Cardiac muscle cell (in vitro differentiated cells and primary cell): ENCODE measurements around the gene ZDHHC4. TPM values are rescaled to one million over a fixed set of nuclear protein-coding genes. Genes with fewer than 3 reads are reported as not detected.

ENCODE experiments used
- DNase-seq, 2 donors: peaks; one replicate each; pipeline versions ENCODE4 v3.0.0 to v3.0.0-alpha.2; 2010 to 2017; ENCODE audit warnings: low read depth in 1 of 2, low spot score in 1 of 2
- H3K27ac ChIP-seq: fragments of 200-600 bp; sonication (generic); 2 replicates; pipeline ENCODE4 v1.5.1; 2016
- H3K27me3 ChIP-seq: fragments of 200-600 bp; sonication (generic); 2 replicates; pipeline ENCODE4 v1.6.0; 2016; ENCODE audit warnings: control low read depth
- H3K36me3 ChIP-seq: fragments of 200-600 bp; sonication (generic); 2 replicates; pipeline ENCODE4 v1.5.1; 2016; ENCODE audit warnings: control low read depth
- H3K4me1 ChIP-seq: fragments of 200-600 bp; sonication (generic); 2 replicates; pipeline ENCODE4 v1.8.1; 2017; ENCODE audit warnings: low read depth, mild to moderate bottlenecking, mixed run types
- H3K4me3 ChIP-seq: fragments of 200-600 bp; sonication (generic); 2 replicates; pipeline ENCODE4 v1.5.1; 2016; ENCODE audit warnings: mild to moderate bottlenecking
- H3K9me3 ChIP-seq: fragments of 200-600 bp; sonication (generic); 2 replicates; pipeline ENCODE4 v1.5.1; 2017; ENCODE audit warnings: low read depth, mild to moderate bottlenecking, control low read depth
- polyA plus RNA-seq: library from polyadenylated mRNA; unstranded; fragments of >200 nt; fragmentation: Nextera tagmentation; extraction: Ambion mirVana; gene quantifications from 2 replicates; pipeline ENCODE4 v1.2.1, GENCODE V29; 2016
- total RNA-seq: library from RNA; depleted of rRNA; stranded (reverse); fragments of >200 nt; gene quantifications from 2 replicates; pipeline ENCODE4 v1.2.3, GENCODE V29; 2016
- TF ChIP-seq, protein P1 (sequence below): IDR thresholded peaks from 2 replicates; pipeline ENCODE4 v1.5.1; 2012; ENCODE audit warnings: low read depth, mild to moderate bottlenecking, low read length

ZDHHC4 gene
- total and polyA plus RNA-seq, 2 experiments from 2014 or later: 51.7 to 110 TPM

- Histone ChIP-seq H3K36me3 (peaks cover 24% of the 10 kb centered on the region), H3K4me1 (no peaks in the 10 kb centered on the region), H3K27me3 (no peaks in the 10 kb centered on the region), H3K9me3 (no peaks in the 10 kb centered on the region), H3K27ac (no peak overlapping the region), H3K4me3 (no peak overlapping the region)
- TF ChIP-seq, protein P1, sequence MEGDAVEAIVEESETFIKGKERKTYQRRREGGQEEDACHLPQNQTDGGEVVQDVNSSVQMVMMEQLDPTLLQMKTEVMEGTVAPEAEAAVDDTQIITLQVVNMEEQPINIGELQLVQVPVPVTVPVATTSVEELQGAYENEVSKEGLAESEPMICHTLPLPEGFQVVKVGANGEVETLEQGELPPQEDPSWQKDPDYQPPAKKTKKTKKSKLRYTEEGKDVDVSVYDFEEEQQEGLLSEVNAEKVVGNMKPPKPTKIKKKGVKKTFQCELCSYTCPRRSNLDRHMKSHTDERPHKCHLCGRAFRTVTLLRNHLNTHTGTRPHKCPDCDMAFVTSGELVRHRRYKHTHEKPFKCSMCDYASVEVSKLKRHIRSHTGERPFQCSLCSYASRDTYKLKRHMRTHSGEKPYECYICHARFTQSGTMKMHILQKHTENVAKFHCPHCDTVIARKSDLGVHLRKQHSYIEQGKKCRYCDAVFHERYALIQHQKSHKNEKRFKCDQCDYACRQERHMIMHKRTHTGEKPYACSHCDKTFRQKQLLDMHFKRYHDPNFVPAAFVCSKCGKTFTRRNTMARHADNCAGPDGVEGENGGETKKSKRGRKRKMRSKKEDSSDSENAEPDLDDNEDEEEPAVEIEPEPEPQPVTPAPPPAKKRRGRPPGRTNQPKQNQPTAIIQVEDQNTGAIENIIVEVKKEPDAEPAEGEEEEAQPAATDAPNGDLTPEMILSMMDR: no peak
- DNase-seq: no peak
These were observed 44.2 kb downstream of the ZDHHC4 start for GRCh38 chr7:6621195-6622133.

DNA sequence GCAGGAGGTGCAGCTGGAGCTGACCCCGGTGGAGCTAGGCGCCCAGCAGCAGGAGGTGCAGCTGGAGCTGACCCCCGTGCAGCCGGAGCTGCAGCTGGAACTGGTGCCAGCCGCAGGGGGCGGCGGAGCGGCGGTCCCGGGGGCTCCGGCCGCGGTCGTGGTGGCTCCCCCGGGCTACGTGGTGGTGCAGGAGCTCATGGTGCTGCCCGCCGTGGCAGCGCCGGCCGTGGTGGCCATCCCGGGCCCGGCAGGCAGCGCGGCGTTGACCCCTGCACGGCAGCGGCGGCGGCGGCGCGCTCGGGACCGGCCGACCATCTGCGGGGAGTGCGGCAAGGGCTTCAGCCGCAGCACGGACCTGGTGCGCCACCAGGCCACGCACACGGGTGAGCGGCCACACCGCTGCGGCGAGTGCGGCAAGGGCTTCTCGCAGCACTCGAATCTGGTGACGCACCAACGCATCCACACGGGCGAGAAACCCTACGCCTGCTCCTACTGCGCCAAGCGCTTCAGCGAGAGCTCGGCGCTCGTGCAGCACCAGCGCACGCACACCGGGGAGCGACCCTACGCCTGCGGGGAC, 45.0 kb downstream of the ZDHHC4 start:
- Histone ChIP-seq H3K9me3 (no peaks in the 10 kb centered on the region), H3K27me3 (no peaks in the 10 kb centered on the region), H3K4me3 (no peak overlapping the region), H3K4me1 (no peaks in the 10 kb centered on the region), H3K36me3 (peaks cover 24% of the 10 kb centered on the region), H3K27ac (no peak overlapping the region)
- no peak for DNase-seq
- TF ChIP-seq, protein P1: no peak

- Histone ChIP-seq H3K4me1 (no peaks in the 10 kb centered on the region), H3K36me3 (peaks cover 18% of the 10 kb centered on the region), H3K27me3 (no peaks in the 10 kb centered on the region), H3K4me3 (no peak overlapping the region), H3K9me3 (no peaks in the 10 kb centered on the region), H3K27ac (no peak overlapping the region)
- DNase-seq: no peak
- TF ChIP-seq, protein P1: no peak
These were observed 46.5 kb downstream of the ZDHHC4 start for GRCh38 chr7:6623589-6624245.

DNA sequence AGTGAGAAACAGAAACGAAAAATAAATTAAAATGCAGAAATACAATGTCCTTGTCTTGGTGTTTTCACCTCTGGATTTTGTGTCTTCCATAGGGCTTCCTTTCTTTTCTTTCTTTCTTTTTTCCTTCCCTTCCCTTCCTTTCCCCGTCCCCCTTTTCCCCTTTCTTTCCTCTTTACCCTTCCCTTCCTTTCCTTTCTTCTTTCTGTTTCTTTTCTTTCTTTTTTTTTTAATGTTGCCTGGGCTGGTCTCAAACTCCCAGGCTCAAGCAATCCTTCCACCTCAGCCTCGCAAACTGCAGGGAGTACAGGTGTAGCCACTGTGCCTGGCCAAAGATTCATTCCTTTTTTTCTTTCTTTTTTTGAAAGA, 47.0 kb downstream of the ZDHHC4 start:
- Histone ChIP-seq H3K9me3 (no peaks in the 10 kb centered on the region), H3K36me3 (peaks cover 18% of the 10 kb centered on the region), H3K4me3 (no peak overlapping the region), H3K27me3 (no peaks in the 10 kb centered on the region), H3K4me1 (no peaks in the 10 kb centered on the region), H3K27ac (no peak overlapping the region)
- TF ChIP-seq, protein P1: no peak
- DNase-seq: no peak

DNA sequence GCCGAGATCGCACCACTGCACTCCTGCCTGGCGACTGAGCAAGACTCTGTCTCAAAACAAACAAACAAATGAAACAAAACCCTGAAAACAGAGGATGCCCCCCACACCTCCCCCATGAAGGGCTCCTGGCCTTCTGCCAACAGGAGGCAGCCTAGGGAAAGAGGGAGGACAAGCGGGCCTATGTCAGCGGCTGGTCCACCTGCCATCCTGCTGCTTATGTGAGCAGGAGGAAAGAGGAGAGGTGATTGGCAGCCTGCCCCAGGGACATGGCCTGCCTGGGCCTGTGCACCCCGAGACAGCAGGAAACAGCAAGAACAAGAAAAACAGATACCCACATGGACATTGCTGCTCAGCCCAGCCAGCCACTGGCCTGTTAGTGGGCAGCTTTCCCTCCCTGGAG, 50.8 kb downstream of the ZDHHC4 start:
- H3K36me3 ChIP-seq: peaks cover 8% of the 10 kb centered on the region
- no peak overlapping the region for H3K27ac ChIP-seq
- H3K27me3 ChIP-seq: no peaks in the 10 kb centered on the region
- TF ChIP-seq, protein P1: no peak
- H3K4me3 ChIP-seq: no peak overlapping the region
- no peak for DNase-seq
- H3K4me1 ChIP-seq: no peaks in the 10 kb centered on the region
- H3K9me3 ChIP-seq: no peaks in the 10 kb centered on the region
